CD4-positive, alpha-beta memory T cell (primary cell): ENCODE data around the gene NOL11. TPM values are rescaled to one million over a fixed set of nuclear protein-coding genes. Genes with fewer than 3 reads are reported as not detected.

ENCODE experiments used
- CTCF ChIA-PET: fragments of 350-600 bp; sonication (Branson Sonifier 250); formaldehyde crosslinking; loops from one replicate; lab custom pipeline; 2021; ENCODE audit warnings: inconsistent platforms; ENCODE audit not compliant: partially characterized antibody; lab: Charles Lee
- POLR2A ChIA-PET: fragments of 350-600 bp; sonication (Branson Sonifier 250); formaldehyde crosslinking; loops from one replicate; lab custom pipeline; 2021; ENCODE audit not compliant: partially characterized antibody; lab: Charles Lee
- DNase-seq, 5 donors: peaks; one replicate each; pipeline versions ENCODE4 v3.0.0 to v3.0.0-alpha.2; 2020 to 2022; ENCODE audit warnings: mixed read lengths in 1 of 5
- H3K27ac ChIP-seq: one replicate; pipeline ENCODE4 v1.7.0; 2013; ENCODE audit warnings: low read depth, low read length
- H3K27me3 ChIP-seq: 2 replicates; pipeline ENCODE4 v1.7.0; 2013; ENCODE audit warnings: mild to moderate bottlenecking, low read length, moderate library complexity; ENCODE audit not compliant: insufficient read depth
- H3K36me3 ChIP-seq: 2 replicates; pipeline ENCODE4 v1.7.0; 2013; ENCODE audit warnings: mild to moderate bottlenecking, low read length, moderate library complexity; ENCODE audit not compliant: insufficient read depth
- H3K4me1 ChIP-seq: 2 replicates; pipeline ENCODE4 v1.7.0; 2013; ENCODE audit warnings: mild to moderate bottlenecking, low read length, moderate library complexity; ENCODE audit not compliant: insufficient read depth
- H3K4me3 ChIP-seq, 2 donors: one replicate each; pipeline ENCODE4 v1.7.0; 2013; ENCODE audit warnings: low read length in 2 of 2, mild to moderate bottlenecking in 1 of 2
- H3K9me3 ChIP-seq, 2 donors: one replicate each; pipeline ENCODE4 v1.7.0; 2013; ENCODE audit warnings: low read length in 2 of 2, control low read depth in 1 of 2; ENCODE audit not compliant: control insufficient read depth in 1 of 2
- H3K27ac Mint-ChIP-seq, 7 donors: one replicate each; pipeline ENCODE4 v1.8.0; 2020 to 2021; ENCODE audit warnings: mixed read lengths in 7 of 7, mild to moderate bottlenecking in 6 of 7, inconsistent platforms in 3 of 7, moderate library complexity in 3 of 7
- H3K27me3 Mint-ChIP-seq, 2 donors: one replicate each; pipeline ENCODE4 v1.8.0; 2020 to 2021; ENCODE audit warnings: mixed read lengths in 2 of 2
- H3K36me3 Mint-ChIP-seq, 2 donors: one replicate each; pipeline ENCODE4 v1.8.0; 2020 to 2021; ENCODE audit warnings: mixed read lengths in 2 of 2, inconsistent platforms in 1 of 2, mild to moderate bottlenecking in 1 of 2
- H3K4me1 Mint-ChIP-seq, 4 donors: one replicate each; pipeline ENCODE4 v1.8.0; 2020 to 2021; ENCODE audit warnings: mixed read lengths in 4 of 4, mild to moderate bottlenecking in 1 of 4
- H3K4me3 Mint-ChIP-seq, 8 donors: one replicate each; pipeline ENCODE4 v1.8.0; 2020 to 2021; ENCODE audit warnings: mixed read lengths in 8 of 8, mild to moderate bottlenecking in 7 of 8, moderate library complexity in 6 of 8, inconsistent platforms in 3 of 8
- H3K9me3 Mint-ChIP-seq, 8 donors: one replicate each; pipeline ENCODE4 v1.8.0; 2020 to 2021; ENCODE audit warnings: mixed read lengths in 8 of 8, mild to moderate bottlenecking in 5 of 8, inconsistent platforms in 3 of 8, moderate library complexity in 1 of 8
- intact Hi-C: fragments of 100-400 bp; cut with micrococcal nuclease; formaldehyde crosslinking; loops from one replicate; pipeline ENCODE4 v1.15.1; 2023
- polyA plus RNA-seq, 2 donors: library from polyadenylated mRNA; unstranded; fragments of 300-500 nt; fragmentation: Illumina TruSeq; gene quantifications; one replicate each; pipeline ENCODE4 v1.2.3, GENCODE V29; 2021
- total RNA-seq, 2 experiments: library from RNA; stranded (reverse); gene quantifications; one replicate each; pipeline ENCODE4 v1.2.3, GENCODE V29; 2021

NOL11 gene
- total and polyA plus RNA-seq, 4 experiments from 2014 or later: 18.3 to 57.1 (median 47.5) TPM

- ChIA-PET POLR2A (no interaction called here), CTCF (no interaction called here)
- Mint-ChIP-seq H3K27ac (no peak overlapping the region), H3K9me3 (peaks cover 0 to 3% (median 0%) of the 10 kb centered on the region in 8 donors), H3K4me3 (no peak overlapping the region), H3K36me3 (peaks cover 60 to 67% of the 10 kb centered on the region in 2 donors), H3K4me1 (peaks cover 25 to 47% (median 36%) of the 10 kb centered on the region in 4 donors), H3K27me3 (no peaks in the 10 kb centered on the region)
- Histone ChIP-seq H3K27me3 (no peaks in the 10 kb centered on the region), H3K27ac (no peak overlapping the region), H3K4me1 (peaks cover 27% of the 10 kb centered on the region), H3K9me3 (no peaks in the 10 kb centered on the region), H3K4me3 (no peak overlapping the region), H3K36me3 (peaks cover 46% of the 10 kb centered on the region)
- DNase-seq: no peak
- intact Hi-C loops: no loop called here
Observed at GRCh38 chr17:67730731-67731130, 13.0 kb downstream of the NOL11 start.

DNA sequence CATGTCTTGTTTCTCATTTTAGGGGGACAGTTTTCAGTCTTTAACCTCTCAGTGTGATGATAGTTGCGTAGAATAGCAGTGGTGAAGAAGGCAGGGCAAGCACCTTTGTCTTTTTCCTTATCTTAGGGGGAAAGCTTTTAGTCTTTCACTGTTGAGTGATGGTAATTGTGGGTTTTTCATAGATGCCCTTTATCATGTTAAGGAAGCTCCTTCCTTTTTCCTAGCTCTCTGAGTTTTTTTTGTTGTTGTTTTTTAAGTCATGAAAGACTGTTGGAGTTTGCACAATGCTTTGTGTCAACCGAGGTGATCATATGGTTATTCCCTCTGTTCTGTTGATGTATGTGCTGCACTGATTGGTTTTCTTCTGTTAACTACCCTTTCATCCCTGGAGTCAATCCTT is 15.7 kb downstream of the NOL11 start:
- peaks cover 53% of the 10 kb centered on the region for H3K36me3 ChIP-seq
- H3K9me3 Mint-ChIP-seq: peaks cover 0 to 3% (median 0%) of the 10 kb centered on the region in 8 donors
- H3K27me3 Mint-ChIP-seq: no peaks in the 10 kb centered on the region
- H3K36me3 Mint-ChIP-seq: peaks cover 64 to 76% of the 10 kb centered on the region in 2 donors
- peaks cover 20 to 30% (median 23%) of the 10 kb centered on the region in 4 donors for H3K4me1 Mint-ChIP-seq
- H3K4me3 Mint-ChIP-seq: no peak overlapping the region
- CTCF ChIA-PET: interaction anchor here (0.6 kb wide), 1 partner anchor 378 kb away, joined by 3 read pairs; no protein-coding TSS in a partner anchor
- peak overlapping the region; percentile 0 to 75 (median 25) for H3K27ac Mint-ChIP-seq
- no peaks in the 10 kb centered on the region for H3K9me3 ChIP-seq
- H3K27me3 ChIP-seq: no peaks in the 10 kb centered on the region
- H3K27ac ChIP-seq: no peak overlapping the region
- POLR2A ChIA-PET: no interaction called here
- intact Hi-C loops: no loop called here
- no peak overlapping the region for H3K4me3 ChIP-seq
- H3K4me1 ChIP-seq: peaks cover 15% of the 10 kb centered on the region
- no peak for DNase-seq

DNA sequence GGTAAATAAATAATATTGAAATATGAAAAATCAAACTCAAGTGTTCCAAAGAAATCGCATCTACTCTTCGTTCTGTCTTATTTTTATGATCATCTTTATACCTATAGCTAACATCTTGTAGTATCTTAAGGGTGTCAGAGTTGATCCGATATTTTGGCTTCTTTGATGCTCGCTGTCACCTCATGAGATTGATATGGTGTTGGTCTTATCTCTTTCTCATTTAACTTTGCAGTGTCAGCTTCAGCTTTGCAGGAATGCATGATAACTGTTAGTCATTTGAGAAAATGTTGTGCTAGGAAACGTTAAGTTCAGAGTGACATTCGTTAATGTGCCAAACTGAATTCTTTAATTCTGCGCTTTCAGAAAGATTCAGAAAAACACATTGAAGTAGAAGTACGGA is 19.4 kb downstream of the NOL11 start:
- Mint-ChIP-seq H3K36me3 (peaks cover 36 to 74% of the 10 kb centered on the region in 2 donors), H3K4me3 (no peak overlapping the region), H3K9me3 (no peaks in the 10 kb centered on the region), H3K27me3 (no peaks in the 10 kb centered on the region), H3K27ac (no peak overlapping the region), H3K4me1 (peaks cover 16 to 22% (median 19%) of the 10 kb centered on the region in 4 donors)
- no peak overlapping the region for H3K4me3 ChIP-seq
- no peak for DNase-seq
- CTCF ChIA-PET: interaction anchor here (1.4 kb wide), 1 partner anchor 8 kb away, joined by 3 read pairs; no protein-coding TSS in a partner anchor
- intact Hi-C loops: no loop called here
- POLR2A ChIA-PET: interaction anchor here (0.6 kb wide), 1 partner anchor 30 kb away, joined by 3 read pairs; no protein-coding TSS in a partner anchor
- no peak overlapping the region for H3K27ac ChIP-seq
- H3K4me1 ChIP-seq: peaks cover 15% of the 10 kb centered on the region
- H3K36me3 ChIP-seq: peaks cover 60% of the 10 kb centered on the region
- no peaks in the 10 kb centered on the region for H3K9me3 ChIP-seq
- no peaks in the 10 kb centered on the region for H3K27me3 ChIP-seq

- peaks cover 0 to 2% (median under 1%) of the 10 kb centered on the region in 4 donors for H3K4me1 Mint-ChIP-seq
- H3K27me3 Mint-ChIP-seq: no peaks in the 10 kb centered on the region
- H3K27ac ChIP-seq: no peak overlapping the region
- H3K4me3 ChIP-seq: no peak overlapping the region
- H3K4me3 Mint-ChIP-seq: no peak overlapping the region
- H3K9me3 Mint-ChIP-seq: no peaks in the 10 kb centered on the region
- peak overlapping the region in 1 of 7 donors; percentile 29 for H3K27ac Mint-ChIP-seq
- intact Hi-C loops: no loop called here
- no peaks in the 10 kb centered on the region for H3K27me3 ChIP-seq
- no peaks in the 10 kb centered on the region for H3K4me1 ChIP-seq
- POLR2A ChIA-PET: no interaction called here
- H3K9me3 ChIP-seq: no peaks in the 10 kb centered on the region
- CTCF ChIA-PET: no interaction called here
- no peak for DNase-seq
- H3K36me3 ChIP-seq: peaks cover 52% of the 10 kb centered on the region
- H3K36me3 Mint-ChIP-seq: peaks cover 35 to 73% of the 10 kb centered on the region in 2 donors
Observed at GRCh38 chr17:67742025-67742424, 24.3 kb downstream of the NOL11 start.

DNA sequence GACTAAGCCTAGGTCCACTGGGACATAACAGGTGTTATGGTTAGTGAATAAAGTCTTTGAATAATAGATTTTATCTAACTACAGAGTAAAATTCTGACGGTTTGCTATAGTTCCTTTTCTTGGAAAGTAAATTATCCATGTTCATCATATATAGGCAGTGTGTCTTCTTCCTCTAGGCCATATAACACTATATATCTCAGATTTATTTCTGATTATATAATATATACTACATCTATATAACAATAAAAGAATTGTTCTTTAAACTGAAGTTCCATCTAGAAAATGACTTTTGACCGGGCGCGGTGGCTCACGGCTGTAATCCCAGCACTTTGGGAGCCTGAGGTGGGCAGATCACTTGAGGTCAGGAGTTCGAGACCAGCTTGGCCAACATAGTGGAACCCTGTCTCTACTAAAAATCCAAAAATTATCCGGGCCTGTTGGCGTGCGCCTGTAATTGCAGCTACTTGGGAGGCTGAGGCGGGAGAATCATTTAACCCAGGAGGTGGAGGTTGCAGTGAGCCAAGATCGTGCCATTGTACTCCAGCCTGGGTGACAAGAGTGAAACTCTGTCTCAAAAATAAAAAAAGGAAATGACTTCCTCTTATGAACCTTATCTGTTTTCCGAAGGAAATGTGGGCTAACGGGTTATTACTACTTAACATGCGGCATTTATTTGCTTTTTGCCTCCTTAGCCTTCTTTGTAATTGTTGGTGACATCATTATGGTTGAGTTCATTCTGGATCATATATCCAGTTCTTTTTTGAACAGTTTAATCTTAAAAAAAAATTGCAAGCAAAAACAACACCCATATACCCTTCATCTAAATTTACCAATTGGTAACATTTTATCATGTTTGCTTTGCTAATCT is 29.2 kb downstream of the NOL11 start:
- intact Hi-C loops: no loop called here
- DNase-seq: no peak
- peaks cover 0 to 3% (median 0%) of the 10 kb centered on the region in 4 donors for H3K4me1 Mint-ChIP-seq
- peaks cover 0 to 3% (median 0%) of the 10 kb centered on the region in 8 donors for H3K9me3 Mint-ChIP-seq
- H3K4me3 ChIP-seq: no peak overlapping the region
- H3K27ac Mint-ChIP-seq: peak overlapping the region in 2 of 7 donors; percentile 26 to 38
- no peaks in the 10 kb centered on the region for H3K27me3 ChIP-seq
- peaks cover 0 to 4% of the 10 kb centered on the region in 2 donors for H3K9me3 ChIP-seq
- ChIA-PET CTCF (interaction anchor here (1.4 kb wide), 1 partner anchor 27 kb away, joined by 3 read pairs; no protein-coding TSS in a partner anchor), POLR2A (no interaction called here)
- H3K27ac ChIP-seq: no peak overlapping the region
- H3K4me1 ChIP-seq: no peaks in the 10 kb centered on the region
- H3K27me3 Mint-ChIP-seq: no peaks in the 10 kb centered on the region
- peaks cover 32% of the 10 kb centered on the region for H3K36me3 ChIP-seq
- H3K4me3 Mint-ChIP-seq: no peak overlapping the region
- peaks cover 52 to 65% of the 10 kb centered on the region in 2 donors for H3K36me3 Mint-ChIP-seq

GRCh38 chr17:67747681-67748235 is 30.0 kb downstream of the NOL11 start:
- Histone ChIP-seq H3K4me1 (no peaks in the 10 kb centered on the region), H3K9me3 (peaks cover 0 to 4% of the 10 kb centered on the region in 2 donors), H3K27me3 (no peaks in the 10 kb centered on the region), H3K27ac (no peak overlapping the region), H3K36me3 (peaks cover 26% of the 10 kb centered on the region), H3K4me3 (no peak overlapping the region)
- ChIA-PET CTCF (no interaction called here), POLR2A (no interaction called here)
- H3K9me3 Mint-ChIP-seq: peaks cover 0 to 3% (median 0%) of the 10 kb centered on the region in 8 donors
- no peak overlapping the region for H3K27ac Mint-ChIP-seq
- peaks cover 44 to 63% of the 10 kb centered on the region in 2 donors for H3K36me3 Mint-ChIP-seq
- H3K4me3 Mint-ChIP-seq: no peak overlapping the region
- peaks cover 0 to 1% (median 0%) of the 10 kb centered on the region in 4 donors for H3K4me1 Mint-ChIP-seq
- no peak for DNase-seq
- H3K27me3 Mint-ChIP-seq: no peaks in the 10 kb centered on the region
- intact Hi-C loops: no loop called here

DNA sequence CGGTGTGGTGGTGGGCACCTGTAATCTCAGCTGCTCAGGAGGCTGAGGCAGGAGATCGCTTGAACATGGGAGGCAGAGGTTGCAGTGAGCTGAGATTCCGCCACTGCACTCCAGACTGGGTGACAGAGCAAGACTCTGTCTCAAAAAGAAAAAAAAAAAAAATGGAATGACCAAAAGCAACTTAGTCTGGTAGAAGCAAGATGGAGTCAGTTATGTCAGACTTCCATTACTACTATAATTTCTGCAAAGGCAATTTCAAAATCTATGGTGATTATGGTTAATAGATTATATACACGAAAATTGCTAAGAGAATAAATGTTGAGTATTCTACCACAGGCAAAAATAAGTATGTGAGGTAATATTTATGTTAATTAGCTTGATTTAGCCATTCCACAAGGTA is 32.3 kb downstream of the NOL11 start:
- Histone ChIP-seq H3K4me1 (no peaks in the 10 kb centered on the region), H3K36me3 (peaks cover 20% of the 10 kb centered on the region), H3K4me3 (no peak overlapping the region), H3K27ac (no peak overlapping the region), H3K27me3 (no peaks in the 10 kb centered on the region), H3K9me3 (peaks cover 0 to 4% of the 10 kb centered on the region in 2 donors)
- DNase-seq: no peak
- POLR2A ChIA-PET: no interaction called here
- Mint-ChIP-seq H3K4me3 (no peak overlapping the region), H3K4me1 (peaks cover 0 to 1% (median under 1%) of the 10 kb centered on the region in 4 donors), H3K27me3 (no peaks in the 10 kb centered on the region), H3K36me3 (peaks cover 35 to 53% of the 10 kb centered on the region in 2 donors), H3K27ac (no peak overlapping the region), H3K9me3 (peaks cover 0 to 3% (median 0%) of the 10 kb centered on the region in 8 donors)
- CTCF ChIA-PET: no interaction called here
- intact Hi-C loops: no loop called here
